ENCODE measurements around the gene EFCAB12.
"Not testable (repeated sequence)": the region's sequence is repeated elsewhere in the genome, so short reads cannot be mapped to it uniquely, and the experiment has no call there.

Gene EFCAB12

GRCh38 chr3:129418041-129418973 is 10.1 kb downstream of the EFCAB12 start:
- no peak for DNase-seq

GRCh38 chr3:129417326-129417725 is 11.1 kb downstream of the EFCAB12 start:
- no peak for DNase-seq

GRCh38 chr3:129416415-129416814 is 12.0 kb downstream of the EFCAB12 start:
- DNase-seq, result no peak

- DNase-seq, result no peak
These were observed 12.6 kb downstream of the EFCAB12 start for GRCh38 chr3:129415830-129416229.

GRCh38 chr3:129415378-129415777 is 13.1 kb downstream of the EFCAB12 start:
- no peak for DNase-seq

- no peak for DNase-seq
These were observed 14.5 kb downstream of the EFCAB12 start for GRCh38 chr3:129413687-129414506.

GRCh38 chr3:129413238-129413637 is 15.2 kb downstream of the EFCAB12 start:
- not testable (repeated sequence) for DNase-seq

- DNase-seq, result no peak
These were observed 15.8 kb downstream of the EFCAB12 start for GRCh38 chr3:129412542-129413198.

- no peak for DNase-seq
These were observed 17.5 kb downstream of the EFCAB12 start for GRCh38 chr3:129410971-129411370.

- DNase-seq, result no peak
These were observed 18.9 kb downstream of the EFCAB12 start for GRCh38 chr3:129409541-129409940.

- DNase-seq, result no peak
These were observed 23.8 kb downstream of the EFCAB12 start for GRCh38 chr3:129404610-129405009.

GRCh38 chr3:129404130-129404529 is 24.3 kb downstream of the EFCAB12 start:
- DNase-seq, result no peak

- no peak for DNase-seq
These were observed 25.0 kb downstream of the EFCAB12 start for GRCh38 chr3:129403450-129403849.

- DNase-seq, result no peak
These were observed 25.8 kb downstream of the EFCAB12 start for GRCh38 chr3:129402616-129403015.

GRCh38 chr3:129402210-129402609 is 26.2 kb downstream of the EFCAB12 start:
- DNase-seq, result no peak

- DNase-seq, result no peak
These were observed 28.5 kb downstream of the EFCAB12 start for GRCh38 chr3:129399895-129400357.

- peak; percentile 69 to 81 for DNase-seq
These were observed 29.1 kb downstream of the EFCAB12 start for GRCh38 chr3:129399145-129399894.

- no peak for DNase-seq
These were observed 29.7 kb downstream of the EFCAB12 start for GRCh38 chr3:129398803-129399144.

- not testable (repeated sequence) for DNase-seq
These were observed 34.5 kb downstream of the EFCAB12 start for GRCh38 chr3:129393760-129394564.

- no peak for DNase-seq
These were observed 35.2 kb downstream of the EFCAB12 start for GRCh38 chr3:129393271-129393670.

GRCh38 chr3:129392106-129392887 is 36.1 kb downstream of the EFCAB12 start:
- not testable (repeated sequence) for DNase-seq
